Thyroid gland (tissue), 4 donors: ENCODE data around the gene TRIM3.

Experiments
- POLR2A ChIP-seq, 2 donors: fragments of 450-650 bp; IDR thresholded peaks; one replicate each; pipeline ENCODE4 v1.6.1; 2017; ENCODE audit warnings: antibody characterized with exemption in 2 of 2, mild to moderate bottlenecking in 2 of 2, moderate library complexity in 1 of 2
- TF ChIP-seq, protein P1 (sequence below), 6 experiments: fragments of 200-600 bp in 3 of 6; fragments of 450-650 bp in 3 of 6; sonication (generic) in 3 of 6; IDR thresholded peaks; one replicate each; pipeline ENCODE4 v1.5.1; 2016 to 2019; ENCODE audit warnings: antibody characterized with exemption in 6 of 6, mild to moderate bottlenecking in 2 of 6, inconsistent platforms in 1 of 6, moderate library complexity in 1 of 6

GRCh38 chr11:6415797-6416196, 57.9 kb downstream of the TRIM3 start:
- TF ChIP-seq, protein P1, sequence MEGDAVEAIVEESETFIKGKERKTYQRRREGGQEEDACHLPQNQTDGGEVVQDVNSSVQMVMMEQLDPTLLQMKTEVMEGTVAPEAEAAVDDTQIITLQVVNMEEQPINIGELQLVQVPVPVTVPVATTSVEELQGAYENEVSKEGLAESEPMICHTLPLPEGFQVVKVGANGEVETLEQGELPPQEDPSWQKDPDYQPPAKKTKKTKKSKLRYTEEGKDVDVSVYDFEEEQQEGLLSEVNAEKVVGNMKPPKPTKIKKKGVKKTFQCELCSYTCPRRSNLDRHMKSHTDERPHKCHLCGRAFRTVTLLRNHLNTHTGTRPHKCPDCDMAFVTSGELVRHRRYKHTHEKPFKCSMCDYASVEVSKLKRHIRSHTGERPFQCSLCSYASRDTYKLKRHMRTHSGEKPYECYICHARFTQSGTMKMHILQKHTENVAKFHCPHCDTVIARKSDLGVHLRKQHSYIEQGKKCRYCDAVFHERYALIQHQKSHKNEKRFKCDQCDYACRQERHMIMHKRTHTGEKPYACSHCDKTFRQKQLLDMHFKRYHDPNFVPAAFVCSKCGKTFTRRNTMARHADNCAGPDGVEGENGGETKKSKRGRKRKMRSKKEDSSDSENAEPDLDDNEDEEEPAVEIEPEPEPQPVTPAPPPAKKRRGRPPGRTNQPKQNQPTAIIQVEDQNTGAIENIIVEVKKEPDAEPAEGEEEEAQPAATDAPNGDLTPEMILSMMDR (IDR thresholded peaks at IDR 0.05): no peak
- no peak for TF ChIP-seq POLR2A (IDR thresholded peaks at IDR 0.05)
